ENCODE results near the gene SYCP2.

SYCP2 gene

GRCh38 chr20:59823030-59823423 lies 110.4 kb downstream of the SYCP2 start:
- DNase-seq (ENCODE audit: low read depth in 2 of 3, low spot score in 1 of 3): no peak

DNA sequence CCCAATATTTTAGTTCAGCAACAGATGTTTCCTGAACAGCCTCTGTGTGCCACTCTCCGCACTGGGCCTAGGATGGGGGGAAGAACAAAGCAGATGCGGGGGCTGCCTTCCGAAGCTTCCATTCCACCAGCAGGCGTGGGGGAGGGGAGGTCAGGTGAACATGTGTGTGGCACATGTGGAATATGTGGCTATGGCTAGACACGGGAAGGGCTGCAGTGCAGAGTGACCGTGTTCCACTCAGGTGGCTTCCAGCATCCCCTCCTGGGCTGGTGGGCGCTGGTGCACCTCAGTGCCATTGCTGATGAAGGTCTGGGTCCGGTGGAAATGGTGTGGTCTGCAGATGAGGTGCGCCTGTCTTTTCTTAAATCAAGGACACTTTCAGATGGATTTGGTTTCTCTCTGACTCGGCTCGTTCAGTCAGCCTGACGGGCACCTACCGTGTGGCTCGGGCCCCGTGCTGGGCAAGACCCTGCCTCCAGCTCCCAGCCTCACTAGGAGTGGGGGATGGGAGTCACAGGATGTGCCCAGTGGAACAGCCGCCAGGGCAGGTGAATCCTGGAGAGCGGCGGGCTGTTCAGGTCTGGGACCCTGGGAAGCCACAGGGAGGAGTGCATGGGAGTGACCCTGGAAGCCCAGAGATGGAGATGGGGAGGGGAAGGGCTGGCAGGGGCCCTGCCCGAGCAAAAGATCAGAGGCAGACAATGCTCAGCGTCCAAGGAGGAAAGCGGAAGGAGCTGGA lies 111.0 kb downstream of the SYCP2 start:
- no peak for DNase-seq (ENCODE audit: low read depth in 2 of 3, low spot score in 1 of 3)

- DNase-seq (ENCODE audit: low read depth in 2 of 3, low spot score in 1 of 3): no peak
Observed at GRCh38 chr20:59821788-59822187, 111.6 kb downstream of the SYCP2 start.

- no peak for DNase-seq (ENCODE audit: low read depth in 2 of 3, low spot score in 1 of 3)
Observed at GRCh38 chr20:59821201-59821600, 112.2 kb downstream of the SYCP2 start.

DNA sequence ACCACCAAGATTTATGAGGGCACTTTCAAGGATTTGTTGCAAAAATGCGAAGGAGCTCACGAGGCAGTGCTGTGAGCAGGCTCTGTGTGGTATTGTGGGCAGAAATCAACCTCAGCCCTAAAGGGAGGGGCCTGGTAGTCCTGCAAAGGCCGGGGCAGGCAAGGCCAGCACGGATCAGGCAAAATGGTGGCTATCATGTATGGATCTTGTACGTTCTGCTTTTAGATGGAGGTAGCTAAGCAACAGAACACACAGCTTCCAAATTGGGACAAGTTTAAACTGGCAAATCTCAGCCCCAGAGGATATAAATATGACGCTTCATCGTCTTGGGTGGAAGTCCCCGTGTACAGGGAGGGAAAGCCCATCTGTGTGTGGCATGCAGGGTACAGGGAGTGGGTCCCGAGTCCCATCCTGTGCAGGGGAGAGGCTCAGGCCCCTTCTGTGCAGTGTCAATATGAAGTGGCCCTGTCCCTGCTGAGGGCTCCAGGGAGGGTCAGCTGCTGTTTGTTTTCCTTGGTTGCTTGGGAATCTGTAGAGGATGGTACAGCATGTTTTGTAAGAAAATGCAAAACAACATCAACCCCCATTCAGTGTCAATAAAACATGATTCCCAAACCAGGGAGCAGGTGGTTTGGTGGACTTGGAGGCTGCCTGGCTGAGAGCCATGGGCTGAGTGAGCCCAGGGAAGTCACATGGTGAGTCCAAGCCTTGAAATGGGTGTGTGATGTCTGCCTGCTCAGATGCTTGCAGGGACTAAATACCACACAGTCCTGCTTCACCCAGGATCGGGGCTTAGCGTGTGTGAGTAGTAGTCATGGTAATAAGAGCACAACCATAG lies 113.0 kb downstream of the SYCP2 start:
- no peak for DNase-seq (ENCODE audit: low read depth in 2 of 3, low spot score in 1 of 3)

GRCh38 chr20:59819496-59820203 lies 113.8 kb downstream of the SYCP2 start:
- no peak for DNase-seq (ENCODE audit: low read depth in 2 of 3, low spot score in 1 of 3)

- DNase-seq (ENCODE audit: low read depth in 2 of 3, low spot score in 1 of 3): no peak
Observed at GRCh38 chr20:59818911-59819310, 114.5 kb downstream of the SYCP2 start.

- no peak for DNase-seq (ENCODE audit: low read depth in 2 of 3, low spot score in 1 of 3)
Observed at GRCh38 chr20:59817846-59818615, 115.4 kb downstream of the SYCP2 start.

DNA sequence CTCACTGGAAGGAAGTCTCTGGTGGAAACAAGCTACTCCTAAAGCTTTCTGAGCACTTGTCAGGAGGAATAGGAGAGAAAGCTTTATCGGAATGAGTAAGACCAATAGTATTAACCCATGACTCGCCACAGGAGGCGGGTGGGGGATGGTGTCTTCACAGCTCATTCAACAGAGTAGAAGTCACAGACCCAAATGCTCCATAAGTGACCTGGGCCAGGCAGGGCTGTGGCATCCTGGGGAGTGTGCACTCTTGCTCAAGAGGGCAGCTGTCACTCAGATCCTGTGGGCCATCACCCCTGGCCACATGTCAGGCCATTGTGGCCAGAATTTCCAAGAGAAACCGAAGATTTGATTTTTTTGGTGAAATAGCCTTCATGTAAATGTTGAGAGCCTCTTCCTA lies 116.0 kb downstream of the SYCP2 start:
- DNase-seq (ENCODE audit: low read depth in 2 of 3, low spot score in 1 of 3): no peak

GRCh38 chr20:59816146-59816738 lies 117.2 kb downstream of the SYCP2 start:
- no peak for DNase-seq (ENCODE audit: low read depth in 2 of 3, low spot score in 1 of 3)

DNA sequence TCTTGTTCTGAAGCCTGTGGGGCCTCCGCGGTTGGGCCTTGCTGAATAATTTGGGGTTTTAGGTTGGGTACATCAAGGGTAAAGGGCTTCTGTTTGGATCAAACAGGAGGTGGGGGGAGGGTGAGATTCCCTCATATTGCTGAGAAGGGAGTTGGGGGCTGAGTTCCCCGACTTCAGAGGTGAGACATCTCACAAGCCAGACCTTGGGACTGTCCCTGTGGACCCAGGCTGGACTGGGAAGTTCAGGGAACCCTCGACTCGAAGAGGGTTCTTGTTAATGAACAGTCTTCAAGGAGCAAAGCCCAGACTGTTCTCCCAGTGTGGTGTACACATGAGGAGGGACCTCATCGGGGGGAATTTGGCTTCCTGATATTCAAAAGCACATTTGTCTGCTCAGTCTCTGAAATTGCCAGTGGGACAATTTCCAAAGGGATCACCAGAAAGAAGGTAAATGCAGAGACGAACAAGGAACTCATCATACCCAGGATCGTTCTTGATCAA lies 118.5 kb downstream of the SYCP2 start:
- no peak for DNase-seq (ENCODE audit: low read depth in 2 of 3, low spot score in 1 of 3)

DNA sequence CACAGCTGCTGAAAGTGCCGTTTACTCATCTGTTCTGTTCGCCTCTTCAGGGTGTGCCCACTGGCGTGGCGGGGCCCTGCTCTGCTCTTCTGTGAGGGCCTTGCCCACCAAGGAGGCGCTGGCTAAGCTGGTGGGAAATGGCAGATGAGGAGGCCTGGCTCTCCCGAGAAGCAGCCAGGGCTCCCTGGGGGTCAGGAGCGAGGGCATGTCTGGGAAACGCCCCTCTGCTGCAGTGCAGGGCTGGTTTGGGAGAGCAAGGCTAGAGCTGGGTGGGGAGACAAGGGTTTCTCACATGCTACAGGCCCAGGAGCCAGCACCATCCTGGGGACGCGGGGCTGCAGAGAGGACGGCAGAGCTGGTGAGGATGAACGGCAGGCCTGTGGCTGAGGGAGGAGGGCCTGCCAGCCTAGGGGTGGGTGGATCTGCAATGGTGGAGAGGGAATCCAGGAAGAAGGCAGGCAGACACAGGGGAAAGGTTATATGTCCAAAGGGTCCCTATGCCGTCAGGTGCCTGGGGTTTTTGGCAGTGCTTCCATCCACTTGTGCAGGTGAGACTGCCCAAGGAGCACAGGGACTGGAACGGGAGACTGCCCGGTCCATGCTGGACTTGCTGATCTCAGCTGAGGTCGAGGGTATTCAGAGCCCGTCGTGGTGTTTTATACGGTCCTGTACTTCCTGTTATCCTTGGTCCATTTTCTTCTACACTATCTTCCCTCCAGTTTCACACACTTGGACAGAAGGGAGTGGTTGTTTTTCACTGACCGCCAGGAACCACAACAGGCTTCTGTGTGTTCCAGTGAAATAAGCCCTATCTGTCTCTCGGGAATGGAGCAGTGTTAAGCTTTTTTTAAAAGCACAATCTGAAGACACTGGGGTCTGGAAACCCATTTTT lies 119.2 kb downstream of the SYCP2 start:
- no peak for DNase-seq (ENCODE audit: low read depth in 2 of 3, low spot score in 1 of 3)
